GM19238 (cell line): Measurements from ENCODE around the gene IGSF5.
"Not testable (repeated sequence)": the region's sequence is repeated elsewhere in the genome, so short reads cannot be mapped to it uniquely, and the experiment has no call there.

Source experiments
- DNase-seq: peaks from one replicate; pipeline ENCODE4 v3.0.0; 2011; ENCODE audit warnings: low spot score; ENCODE audit not compliant: insufficient read length

IGSF5 gene

GRCh38 chr21:39744883-39745282 lies at the start of gene IGSF5:
IGSF5 (plus strand) TSS chr21:39745183; CDS start chr21:39745510, 327 bp downstream.
- DNase-seq: not testable (repeated sequence)

- DNase-seq: no peak
These were observed 48.8 kb upstream of the IGSF5 start for GRCh38 chr21:39696196-39696595.

GRCh38 chr21:39696618-39697017 lies 48.4 kb upstream of the IGSF5 start:
- no peak for DNase-seq

GRCh38 chr21:39700318-39700717 lies 44.7 kb upstream of the IGSF5 start:
- no peak for DNase-seq

- DNase-seq: no peak
These were observed 41.4 kb upstream of the IGSF5 start for GRCh38 chr21:39703578-39703977.

GRCh38 chr21:39705849-39706248 lies 39.1 kb upstream of the IGSF5 start:
- DNase-seq: no peak

- no peak for DNase-seq
These were observed 37.7 kb upstream of the IGSF5 start for GRCh38 chr21:39707316-39707715.

GRCh38 chr21:39710866-39711265 lies 34.1 kb upstream of the IGSF5 start:
- DNase-seq: no peak

GRCh38 chr21:39712273-39712672 lies 32.7 kb upstream of the IGSF5 start:
- DNase-seq: no peak

GRCh38 chr21:39712976-39713375 lies 32.0 kb upstream of the IGSF5 start:
- DNase-seq: no peak

- DNase-seq: no peak
These were observed 31.1 kb upstream of the IGSF5 start for GRCh38 chr21:39713905-39714304.

- no peak for DNase-seq
These were observed 30.7 kb upstream of the IGSF5 start for GRCh38 chr21:39714331-39714730.

- no peak for DNase-seq
These were observed 29.1 kb upstream of the IGSF5 start for GRCh38 chr21:39715804-39716397.

- no peak for DNase-seq
These were observed 24.7 kb upstream of the IGSF5 start for GRCh38 chr21:39720126-39720778.

GRCh38 chr21:39721885-39722284 lies 23.1 kb upstream of the IGSF5 start:
- no peak for DNase-seq

GRCh38 chr21:39724944-39725343 lies 20.0 kb upstream of the IGSF5 start:
- DNase-seq: no peak

- no peak for DNase-seq
These were observed 18.9 kb upstream of the IGSF5 start for GRCh38 chr21:39726133-39726532.

- DNase-seq: no peak
These were observed 17.4 kb upstream of the IGSF5 start for GRCh38 chr21:39727401-39728120.

- DNase-seq: no peak
These were observed 16.6 kb upstream of the IGSF5 start for GRCh38 chr21:39728341-39728740.

- no peak for DNase-seq
These were observed 14.4 kb upstream of the IGSF5 start for GRCh38 chr21:39730418-39731157.

- no peak for DNase-seq
These were observed 8.3 kb upstream of the IGSF5 start for GRCh38 chr21:39736716-39737115.
